CD4-positive, alpha-beta T cell (primary cell): ENCODE measurements around the gene JAK1. TPM values are rescaled to one million over a fixed set of nuclear protein-coding genes. Genes with fewer than 3 reads are reported as not detected.

Source experiments
- ATAC-seq: fragments of 200-7000 bp; cut with Tn5 transposase; one replicate; pipeline ENCODE4 v1.10.0; 2022; ENCODE audit warnings: mild to moderate bottlenecking; ENCODE audit not compliant: poor library complexity
- CTCF ChIA-PET: fragments of 350-600 bp; sonication (Branson Sonifier 250); formaldehyde crosslinking; loops from one replicate; lab custom pipeline; 2021; ENCODE audit warnings: antibody characterized with exemption, inconsistent platforms; lab: Charles Lee
- POLR2A ChIA-PET: fragments of 350-600 bp; sonication (Branson Sonifier 250); formaldehyde crosslinking; loops from one replicate; lab custom pipeline; 2021; ENCODE audit warnings: antibody characterized with exemption, inconsistent platforms; lab: Charles Lee
- DNase-seq, 14 experiments: peaks; one replicate each; pipeline ENCODE4 v3.0.0-alpha.2; 2013 to 2020; ENCODE audit warnings: mixed read lengths in 2 of 14
- H3K27ac ChIP-seq, 2 donors: one replicate each; pipeline versions ENCODE4 v1.5.1 to v1.7.0; 2013; ENCODE audit warnings: low read length in 2 of 2, low read depth in 1 of 2, mild to moderate bottlenecking in 1 of 2
- H3K27me3 ChIP-seq, 2 experiments: 1 replicate in 1 of 2; 2 replicates in 1 of 2; pipeline versions ENCODE4 v1.6.1 to v1.7.0; 2013; ENCODE audit warnings: low read length in 2 of 2, control low read depth in 1 of 2, mild to moderate bottlenecking in 1 of 2, moderate library complexity in 1 of 2; ENCODE audit not compliant: insufficient read depth in 2 of 2, control insufficient read depth in 1 of 2
- H3K36me3 ChIP-seq: one replicate; pipeline ENCODE4 v1.6.1; 2013; ENCODE audit warnings: low read length, control low read depth; ENCODE audit not compliant: insufficient read depth
- H3K4me1 ChIP-seq: one replicate; pipeline ENCODE4 v1.6.1; 2013; ENCODE audit warnings: low read length, control low read depth; ENCODE audit not compliant: insufficient read depth
- H3K4me3 ChIP-seq: one replicate; pipeline ENCODE4 v1.5.1; 2013; ENCODE audit warnings: mild to moderate bottlenecking, low read length, moderate library complexity
- H3K9me3 ChIP-seq, 2 experiments: 1 replicate in 1 of 2; 2 replicates in 1 of 2; pipeline versions ENCODE4 v1.6.1 to v1.7.0; 2013; ENCODE audit warnings: low read length in 2 of 2, mild to moderate bottlenecking in 2 of 2, control low read depth in 1 of 2, moderate library complexity in 1 of 2; ENCODE audit not compliant: control insufficient read depth in 1 of 2, insufficient read depth in 1 of 2
- H3K27ac Mint-ChIP-seq: one replicate; pipeline ENCODE4 v1.8.0; 2020; ENCODE audit warnings: mixed read lengths
- H3K27me3 Mint-ChIP-seq: one replicate; pipeline ENCODE4 v1.8.0; 2021; ENCODE audit warnings: mixed read lengths
- H3K36me3 Mint-ChIP-seq: one replicate; pipeline ENCODE4 v1.8.0; 2021; ENCODE audit warnings: low read depth, mixed read lengths
- H3K4me1 Mint-ChIP-seq: one replicate; pipeline ENCODE4 v1.8.0; 2021; ENCODE audit warnings: low read depth, mixed read lengths
- H3K4me3 Mint-ChIP-seq: one replicate; pipeline ENCODE4 v1.8.0; 2020; ENCODE audit warnings: mild to moderate bottlenecking, mixed read lengths
- H3K9me3 Mint-ChIP-seq: one replicate; pipeline ENCODE4 v1.8.0; 2020; ENCODE audit warnings: mixed read lengths
- intact Hi-C, 2 experiments: fragments of 100-400 bp; cut with DNase I in 1 of 2; cut with micrococcal nuclease in 1 of 2; formaldehyde crosslinking; loops; one replicate each; pipeline versions ENCODE4 v1.15.1 to v1.9.0; 2023 to 2025; cut with DNase I, micrococcal nuclease
- total RNA-seq, 174 experiments: library from RNA in 2 of 174; stranded (reverse) in 2 of 174; gene quantifications; one replicate each; pipeline ENCODE4 v1.2.3 and lab custom pipeline; 2021 to 2026
- TF ChIP-seq, protein P1 (sequence below): fragments of 200-600 bp; IDR thresholded peaks from one replicate; pipeline ENCODE4 v1.8.0; 2022; ENCODE audit warnings: antibody characterized with exemption, mild to moderate bottlenecking

JAK1 gene
- total RNA-seq, 2 experiments from 2014 or later, result 240 to 252 TPM

DNA sequence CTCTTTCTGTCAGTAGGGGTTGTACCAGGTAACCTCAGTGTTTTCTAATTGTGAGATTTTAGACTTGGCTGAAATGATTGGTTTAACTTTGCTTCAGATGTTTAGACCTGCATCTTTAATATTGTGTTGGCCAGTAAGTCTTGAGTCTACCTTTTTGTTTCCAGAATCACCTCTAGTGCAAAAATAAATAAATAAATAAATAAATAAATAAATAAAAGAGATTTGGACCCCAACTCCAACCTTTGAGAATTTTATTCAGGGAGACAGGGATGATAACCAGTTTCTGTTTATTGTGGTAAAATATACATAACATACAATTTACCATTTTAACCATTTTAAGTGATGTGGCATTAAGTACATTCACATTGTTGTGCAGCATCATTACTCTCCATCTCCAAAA is 157.0 kb downstream of the JAK1 start:
- no peaks in the 10 kb centered on the region for H3K4me1 Mint-ChIP-seq
- H3K4me3 Mint-ChIP-seq, result no peak overlapping the region
- no peaks in the 10 kb centered on the region for H3K9me3 Mint-ChIP-seq
- ATAC-seq (no peak), DNase-seq (no peak)
- no peak overlapping the region for H3K4me3 ChIP-seq
- no peaks in the 10 kb centered on the region for H3K27me3 ChIP-seq
- intact Hi-C loops, result loop anchor here in 1 of 2 experiments (5.0 kb wide), 1 partner anchor 527 kb away; no protein-coding TSS in a partner anchor
- CTCF ChIA-PET, result no interaction called here
- H3K4me1 ChIP-seq, result no peaks in the 10 kb centered on the region
- H3K36me3 Mint-ChIP-seq, result no peaks in the 10 kb centered on the region
- H3K9me3 ChIP-seq, result no peaks in the 10 kb centered on the region
- no peaks in the 10 kb centered on the region for H3K27me3 Mint-ChIP-seq
- H3K36me3 ChIP-seq, result no peaks in the 10 kb centered on the region
- POLR2A ChIA-PET, result no interaction called here
- H3K27ac ChIP-seq, result no peak overlapping the region
- TF ChIP-seq, protein P1, sequence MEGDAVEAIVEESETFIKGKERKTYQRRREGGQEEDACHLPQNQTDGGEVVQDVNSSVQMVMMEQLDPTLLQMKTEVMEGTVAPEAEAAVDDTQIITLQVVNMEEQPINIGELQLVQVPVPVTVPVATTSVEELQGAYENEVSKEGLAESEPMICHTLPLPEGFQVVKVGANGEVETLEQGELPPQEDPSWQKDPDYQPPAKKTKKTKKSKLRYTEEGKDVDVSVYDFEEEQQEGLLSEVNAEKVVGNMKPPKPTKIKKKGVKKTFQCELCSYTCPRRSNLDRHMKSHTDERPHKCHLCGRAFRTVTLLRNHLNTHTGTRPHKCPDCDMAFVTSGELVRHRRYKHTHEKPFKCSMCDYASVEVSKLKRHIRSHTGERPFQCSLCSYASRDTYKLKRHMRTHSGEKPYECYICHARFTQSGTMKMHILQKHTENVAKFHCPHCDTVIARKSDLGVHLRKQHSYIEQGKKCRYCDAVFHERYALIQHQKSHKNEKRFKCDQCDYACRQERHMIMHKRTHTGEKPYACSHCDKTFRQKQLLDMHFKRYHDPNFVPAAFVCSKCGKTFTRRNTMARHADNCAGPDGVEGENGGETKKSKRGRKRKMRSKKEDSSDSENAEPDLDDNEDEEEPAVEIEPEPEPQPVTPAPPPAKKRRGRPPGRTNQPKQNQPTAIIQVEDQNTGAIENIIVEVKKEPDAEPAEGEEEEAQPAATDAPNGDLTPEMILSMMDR, result no peak
- no peak overlapping the region for H3K27ac Mint-ChIP-seq

DNA sequence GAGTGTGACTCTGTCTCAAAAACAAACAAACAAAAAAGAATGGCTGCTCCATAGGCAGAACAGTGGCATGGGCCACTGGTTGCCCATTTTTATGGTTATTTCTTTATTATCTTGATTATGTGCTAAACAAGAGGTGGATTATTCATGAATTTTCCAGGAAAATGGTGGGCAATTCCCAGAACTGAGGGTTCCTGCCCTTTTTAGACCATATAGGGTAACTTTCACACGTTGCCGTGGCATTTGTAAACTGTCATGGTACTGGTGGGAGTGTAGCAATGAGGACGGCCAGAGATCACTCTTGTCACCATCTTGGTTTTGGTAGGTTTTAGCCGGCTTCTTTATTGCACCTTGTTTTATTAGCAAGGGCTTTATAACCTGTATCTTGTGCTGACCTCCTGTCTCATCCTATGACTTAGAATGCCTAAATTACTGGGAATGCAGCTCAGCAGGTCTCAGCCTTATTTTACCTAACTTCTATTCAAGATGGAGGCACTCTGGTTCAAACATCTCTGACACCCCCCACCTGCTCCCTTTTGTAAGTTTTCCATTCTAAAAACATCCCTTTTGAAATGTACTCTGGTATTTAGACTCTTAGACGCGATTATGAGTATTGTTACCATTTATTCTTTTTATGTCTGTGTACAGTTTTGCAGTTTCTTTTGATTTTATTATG is 164.4 kb downstream of the JAK1 start:
- H3K27ac ChIP-seq, result no peak overlapping the region
- no peaks in the 10 kb centered on the region for H3K36me3 Mint-ChIP-seq
- H3K4me3 ChIP-seq, result no peak overlapping the region
- no peaks in the 10 kb centered on the region for H3K27me3 Mint-ChIP-seq
- ChIA-PET CTCF (no interaction called here), POLR2A (interaction anchor here (0.5 kb wide), 1 partner anchor 8 kb away, joined by 4 read pairs; no protein-coding TSS in a partner anchor)
- no peak overlapping the region for H3K27ac Mint-ChIP-seq
- H3K4me1 Mint-ChIP-seq, result no peaks in the 10 kb centered on the region
- TF ChIP-seq, protein P1, result no peak
- ATAC-seq (no peak), DNase-seq (no peak)
- intact Hi-C loops, result no loop called here
- peaks cover 6% of the 10 kb centered on the region for H3K9me3 Mint-ChIP-seq
- no peaks in the 10 kb centered on the region for H3K4me1 ChIP-seq
- no peaks in the 10 kb centered on the region for H3K36me3 ChIP-seq
- H3K27me3 ChIP-seq, result no peaks in the 10 kb centered on the region
- H3K9me3 ChIP-seq, result no peaks in the 10 kb centered on the region
- H3K4me3 Mint-ChIP-seq, result no peak overlapping the region

DNA sequence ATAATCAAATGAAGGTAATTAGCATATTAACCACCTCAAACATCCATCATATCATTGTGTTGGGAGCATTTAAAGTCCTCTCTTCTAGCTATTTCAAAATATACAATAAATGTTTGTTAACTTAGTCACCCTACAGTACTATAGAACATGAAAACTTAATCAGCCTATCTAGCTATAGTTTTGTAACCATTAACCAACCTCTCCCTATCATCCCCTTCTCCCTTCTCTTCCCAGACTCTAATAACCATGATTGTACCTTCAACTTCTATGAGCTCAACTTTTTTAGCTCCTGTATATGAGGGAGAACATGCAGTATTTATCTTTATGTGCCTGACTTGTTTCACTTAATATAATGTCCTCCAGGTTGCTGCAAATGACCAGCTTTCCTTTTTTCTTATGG is 167.5 kb downstream of the JAK1 start:
- intact Hi-C loops, result no loop called here
- TF ChIP-seq, protein P1, result no peak
- Mint-ChIP-seq H3K27me3 (no peaks in the 10 kb centered on the region), H3K4me1 (no peaks in the 10 kb centered on the region), H3K4me3 (no peak overlapping the region), H3K27ac (no peak overlapping the region), H3K9me3 (peaks cover 6% of the 10 kb centered on the region), H3K36me3 (no peaks in the 10 kb centered on the region)
- no peak overlapping the region for H3K4me3 ChIP-seq
- no peaks in the 10 kb centered on the region for H3K27me3 ChIP-seq
- ChIA-PET POLR2A (interaction anchor here (0.8 kb wide), 1 partner anchor 54 kb away, joined by 3 read pairs; the partner anchor contains the start of gene RAVER2), CTCF (interaction anchor here (1.2 kb wide), 1 partner anchor 8 kb away, joined by 3 read pairs; no protein-coding TSS in a partner anchor)
- ATAC-seq (no peak), DNase-seq (no peak)
- no peak overlapping the region for H3K27ac ChIP-seq
- no peaks in the 10 kb centered on the region for H3K4me1 ChIP-seq
- no peaks in the 10 kb centered on the region for H3K9me3 ChIP-seq
- no peaks in the 10 kb centered on the region for H3K36me3 ChIP-seq
